T1000 (cell line): ENCODE measurements around the gene IPCEF1.
"Not testable (repeated sequence)": the region's sequence is repeated elsewhere in the genome, so short reads cannot be mapped to it uniquely, and the experiment has no call there.

Experiments used
- DNase-seq: peaks from one replicate; lab custom pipeline; 2025; ENCODE audit warnings: mixed read lengths; lab: John Stamatoyannopoulos, UW

Gene IPCEF1

DNA sequence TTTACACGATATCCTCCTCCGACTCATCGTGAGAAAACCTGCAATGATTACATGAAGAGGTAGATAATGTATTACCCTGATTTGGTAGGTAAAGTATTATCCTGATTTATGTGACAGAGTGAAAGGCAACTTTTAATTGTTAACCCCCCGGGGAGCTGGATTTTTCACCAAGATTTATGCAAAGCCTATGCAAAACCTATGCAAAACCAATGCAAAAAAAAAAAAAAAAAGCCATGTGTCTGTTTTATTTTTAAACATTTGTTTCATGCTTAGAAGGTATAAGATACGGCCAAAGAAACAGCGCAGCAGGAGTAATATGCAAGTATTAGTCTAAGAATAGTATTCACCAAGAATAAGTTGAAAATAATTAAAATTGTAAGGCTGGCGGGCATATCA, 109.9 kb downstream of the IPCEF1 start:
- DNase-seq, result no peak

DNA sequence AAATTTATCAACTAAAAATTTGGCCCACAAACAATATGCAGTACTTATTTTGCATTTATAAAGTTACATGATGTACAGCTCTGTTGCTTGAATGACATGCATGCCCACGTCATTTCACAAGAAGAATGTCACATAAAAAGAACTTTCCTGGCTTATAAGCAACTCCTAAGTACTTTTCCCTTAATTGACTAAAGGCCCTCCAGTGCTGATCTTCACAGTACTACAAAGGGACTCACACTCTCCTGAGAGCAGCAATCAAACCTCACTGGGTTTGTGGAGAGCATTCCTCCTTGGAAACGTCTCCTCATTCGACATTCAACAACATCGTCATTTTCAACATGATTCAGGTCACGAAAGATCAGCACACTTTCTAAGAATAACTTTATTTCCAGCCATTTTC, 111.1 kb downstream of the IPCEF1 start:
- DNase-seq, result no peak

DNA sequence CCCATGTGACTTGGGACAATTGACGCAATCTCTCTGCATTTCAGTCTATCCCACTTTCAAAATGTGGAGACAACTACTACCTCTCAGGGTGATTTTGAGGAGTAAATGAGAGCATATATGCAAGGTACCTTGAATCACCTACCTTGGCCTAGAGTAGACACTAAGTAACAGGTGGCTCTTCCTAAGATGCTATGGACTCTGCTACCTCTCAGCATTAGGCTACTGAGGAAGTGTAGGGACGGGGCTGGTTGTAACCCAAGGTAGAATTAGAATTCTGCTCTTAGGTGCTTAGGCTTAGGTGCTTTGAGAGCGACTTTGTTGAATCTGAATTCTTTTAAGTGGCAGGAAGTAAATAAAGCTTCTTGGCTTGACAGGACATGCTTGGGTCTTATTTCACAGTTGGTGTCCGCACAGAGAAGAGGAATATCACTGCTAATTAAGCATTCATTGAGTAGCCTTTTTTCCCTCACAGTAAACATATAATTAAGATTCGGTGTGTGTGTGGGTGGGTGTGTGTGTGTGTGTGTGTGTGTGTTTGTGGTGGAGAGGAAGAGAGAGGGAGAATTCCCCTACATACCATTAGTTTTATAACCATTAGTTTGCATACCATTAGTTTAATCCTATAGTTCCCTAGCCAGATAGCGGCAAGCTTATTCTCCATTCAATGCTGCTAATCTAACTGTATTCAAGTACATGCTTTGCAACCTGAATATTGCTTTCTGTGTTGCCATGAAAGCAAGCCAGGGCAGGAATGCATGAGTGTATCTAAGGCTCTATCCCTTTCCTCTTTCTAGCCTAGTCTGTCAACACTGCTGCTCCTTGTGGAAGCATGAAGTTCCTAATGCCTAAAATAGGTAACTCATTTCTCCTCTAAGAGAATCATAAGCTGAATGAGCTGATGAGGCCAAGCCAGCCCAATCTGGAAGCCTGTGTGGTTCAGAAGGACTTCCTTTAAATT, 112.5 kb downstream of the IPCEF1 start:
- no peak for DNase-seq

DNA sequence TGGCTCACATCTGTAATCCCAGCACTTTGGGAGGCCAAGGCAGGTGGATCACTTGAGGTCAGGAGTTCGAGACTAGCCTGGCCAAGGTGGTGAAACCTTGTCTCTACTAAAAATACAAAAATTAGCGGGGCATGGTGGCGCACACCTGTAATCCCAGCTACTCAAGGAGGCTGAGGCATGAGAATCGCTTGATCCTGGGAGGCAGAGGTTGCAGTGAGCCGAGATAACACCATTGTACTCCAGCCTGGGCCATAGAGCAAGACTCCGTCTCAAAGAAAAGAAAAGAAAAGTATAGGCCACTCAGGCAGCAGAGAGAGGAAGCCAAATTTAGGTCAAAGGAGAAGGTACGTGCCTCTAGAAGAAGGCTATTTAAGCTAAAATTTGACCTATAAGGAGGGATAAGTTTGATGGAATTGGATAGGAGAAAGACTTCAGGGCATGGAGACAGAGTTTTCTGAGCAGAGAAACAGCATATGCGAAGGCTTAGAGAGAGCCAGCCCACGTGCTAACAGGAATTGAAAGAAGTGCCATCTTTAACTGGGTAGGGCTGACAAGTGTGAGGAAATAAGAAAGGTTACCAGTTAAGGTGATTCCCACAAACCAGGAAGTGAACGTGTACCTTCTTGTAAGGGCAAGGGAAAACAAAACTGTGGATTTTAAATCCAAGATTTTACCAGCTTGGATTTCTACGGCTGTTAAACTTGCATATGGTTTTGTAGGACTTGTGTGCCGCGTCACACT, 113.8 kb downstream of the IPCEF1 start:
- no peak for DNase-seq

DNA sequence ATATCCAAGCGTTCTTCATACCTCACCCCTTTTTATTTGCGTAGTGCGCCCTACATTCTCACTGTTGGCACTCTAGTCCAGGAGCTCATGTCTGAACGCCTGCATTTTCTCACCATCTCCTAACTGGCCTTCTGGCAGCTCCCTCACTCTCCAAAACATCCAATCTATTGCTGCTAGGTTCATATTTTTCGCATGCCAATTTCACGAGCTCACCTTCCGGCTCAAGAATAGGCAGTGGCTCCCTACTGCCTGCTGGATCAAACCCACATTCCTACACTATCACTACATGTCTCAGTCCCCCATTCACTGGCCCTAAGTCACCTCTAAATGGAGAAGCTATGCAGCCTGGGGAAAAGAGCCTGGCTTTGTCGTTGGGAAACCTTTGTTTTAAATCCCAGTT, 115.0 kb downstream of the IPCEF1 start:
- no peak for DNase-seq

DNA sequence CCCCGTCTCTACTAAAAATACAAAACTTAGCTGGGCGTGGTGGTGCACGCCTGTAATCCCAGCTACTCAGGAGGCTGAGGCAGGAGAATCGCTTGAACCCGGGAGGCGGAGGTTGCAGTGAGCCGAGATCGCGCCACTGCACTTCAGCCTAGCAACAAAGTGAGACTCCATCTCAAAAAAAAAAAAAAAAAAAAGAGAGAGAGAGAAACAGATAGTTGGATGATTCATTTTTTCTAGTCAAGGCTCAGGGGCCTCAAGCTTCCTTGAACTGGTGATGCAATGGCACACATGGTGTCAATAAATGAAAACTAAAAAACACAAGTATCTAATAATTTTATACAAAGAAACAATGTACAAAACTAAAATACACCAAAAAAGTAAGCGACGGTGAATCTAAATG, 115.5 kb downstream of the IPCEF1 start:
- DNase-seq, result not testable (repeated sequence)

DNA sequence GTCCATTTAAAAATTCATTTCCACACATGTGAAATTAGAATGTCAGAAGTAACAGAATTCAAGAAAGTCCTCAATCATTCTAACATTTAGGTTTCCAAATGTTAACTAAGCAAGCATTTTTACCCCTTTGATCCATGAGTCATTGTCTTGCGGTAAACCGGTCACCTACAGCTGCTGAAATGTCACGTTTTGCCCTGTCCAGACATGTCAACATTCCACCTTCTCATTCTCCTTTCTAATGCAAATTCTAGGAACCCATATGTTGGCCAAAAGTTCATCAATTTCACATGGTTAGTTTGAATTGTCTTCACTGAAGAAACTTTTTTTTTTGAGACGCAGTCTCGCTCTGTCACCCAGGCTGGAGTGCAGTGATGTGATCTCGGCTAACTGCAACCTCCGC, 117.2 kb downstream of the IPCEF1 start:
- DNase-seq, result no peak

DNA sequence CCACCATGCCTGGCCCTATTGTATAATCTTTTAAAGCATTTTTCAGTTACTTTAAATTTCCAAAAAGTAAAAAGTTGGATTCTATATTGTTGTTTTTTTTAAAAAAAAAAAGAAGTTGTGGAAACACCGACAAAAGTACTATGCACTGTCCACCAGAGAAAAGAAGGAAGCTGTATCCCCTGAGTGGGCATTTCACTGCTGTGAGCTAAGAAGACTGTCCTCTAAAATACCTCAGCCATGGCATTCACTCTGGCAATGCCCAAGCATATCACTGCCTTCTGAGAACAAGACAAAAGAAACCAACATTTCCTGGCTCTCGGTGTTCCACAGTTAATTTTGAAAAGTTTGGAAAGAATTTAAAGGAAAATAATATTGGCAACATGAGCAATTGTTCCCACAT, 117.8 kb downstream of the IPCEF1 start:
- DNase-seq, result no peak

DNA sequence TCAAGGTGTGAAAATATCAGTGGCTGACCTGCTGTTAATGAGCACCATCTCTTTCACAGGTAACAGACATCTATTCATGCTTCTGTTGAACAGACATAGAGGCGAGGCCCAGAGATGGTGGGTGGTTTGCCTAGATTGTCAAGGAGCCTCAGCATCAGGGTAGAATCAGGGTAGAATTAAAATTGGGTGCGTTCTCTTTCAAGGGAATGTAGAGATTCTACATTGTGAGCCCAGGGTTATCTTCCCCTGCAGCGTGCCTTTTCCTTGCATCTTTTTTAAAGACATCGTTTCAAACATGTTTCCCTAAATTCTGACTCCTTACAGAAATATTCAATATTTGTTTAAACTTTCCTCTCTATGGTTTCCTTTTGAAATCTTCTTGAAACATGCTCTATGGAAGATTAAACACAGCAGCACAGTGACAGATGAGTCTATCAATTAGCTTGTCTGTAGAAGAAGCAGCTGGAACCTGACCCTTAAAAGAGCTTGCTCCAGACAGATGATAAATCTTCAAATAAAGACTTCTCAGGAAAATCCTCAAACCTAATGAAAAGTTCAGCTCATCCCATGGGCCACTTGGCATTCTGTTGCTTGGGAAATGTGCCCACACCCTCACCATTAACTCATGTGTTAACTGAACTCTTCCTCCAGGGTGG, 119.8 kb downstream of the IPCEF1 start:
- DNase-seq, result no peak

DNA sequence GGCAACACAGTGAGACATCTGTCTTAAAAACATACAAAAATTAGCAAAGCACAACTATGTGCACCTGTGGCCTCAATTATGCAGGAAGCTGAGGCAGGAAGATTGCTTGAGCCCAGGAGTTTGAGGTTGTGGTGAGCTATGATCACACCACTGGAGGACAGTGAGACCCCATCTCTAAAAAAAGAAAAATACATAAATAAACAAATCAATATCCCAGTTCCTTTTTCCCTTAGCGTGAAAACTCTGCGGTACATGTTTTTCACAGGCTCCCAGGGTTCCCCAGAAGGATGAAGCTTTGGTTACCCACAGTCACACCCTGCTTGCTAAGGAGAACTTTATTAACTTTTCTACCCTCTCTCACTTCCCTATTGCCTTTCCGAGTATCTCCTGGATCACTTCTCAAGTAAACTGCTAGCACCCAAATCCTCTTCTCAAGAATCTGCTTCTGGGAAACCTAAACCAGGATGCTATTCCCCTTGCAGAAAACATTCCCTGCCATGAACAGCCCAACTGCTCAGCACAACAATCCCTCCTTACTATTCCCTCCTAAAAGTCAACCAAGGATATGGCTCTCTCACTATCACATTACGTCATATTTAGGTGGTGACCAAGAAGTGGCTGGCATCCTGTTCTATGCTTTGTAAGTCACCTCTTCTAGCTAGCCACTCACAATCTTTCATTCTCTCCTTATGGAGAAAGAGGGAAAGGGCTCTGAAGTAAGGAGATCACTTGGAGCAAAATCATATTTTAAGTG, 122.4 kb downstream of the IPCEF1 start:
- DNase-seq, result no peak

DNA sequence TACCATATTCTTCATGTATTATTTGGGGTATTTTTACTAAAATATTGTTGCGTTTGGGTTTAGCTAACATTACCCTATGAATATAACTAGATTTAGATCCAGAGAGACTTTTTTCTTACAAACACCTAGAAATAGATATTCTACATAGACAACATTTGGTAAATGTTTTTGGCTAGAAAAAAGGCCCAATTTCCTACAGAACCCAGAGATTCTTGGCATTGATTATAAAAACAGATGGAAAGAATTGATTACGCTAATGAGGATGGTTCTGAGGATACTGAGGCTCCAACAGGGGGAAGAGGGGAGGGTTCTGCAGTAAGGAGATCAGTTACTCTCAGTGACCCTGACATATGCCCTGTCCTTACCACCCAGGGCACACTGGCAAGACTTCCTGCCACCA, 123.2 kb downstream of the IPCEF1 start:
- DNase-seq, result no peak

DNA sequence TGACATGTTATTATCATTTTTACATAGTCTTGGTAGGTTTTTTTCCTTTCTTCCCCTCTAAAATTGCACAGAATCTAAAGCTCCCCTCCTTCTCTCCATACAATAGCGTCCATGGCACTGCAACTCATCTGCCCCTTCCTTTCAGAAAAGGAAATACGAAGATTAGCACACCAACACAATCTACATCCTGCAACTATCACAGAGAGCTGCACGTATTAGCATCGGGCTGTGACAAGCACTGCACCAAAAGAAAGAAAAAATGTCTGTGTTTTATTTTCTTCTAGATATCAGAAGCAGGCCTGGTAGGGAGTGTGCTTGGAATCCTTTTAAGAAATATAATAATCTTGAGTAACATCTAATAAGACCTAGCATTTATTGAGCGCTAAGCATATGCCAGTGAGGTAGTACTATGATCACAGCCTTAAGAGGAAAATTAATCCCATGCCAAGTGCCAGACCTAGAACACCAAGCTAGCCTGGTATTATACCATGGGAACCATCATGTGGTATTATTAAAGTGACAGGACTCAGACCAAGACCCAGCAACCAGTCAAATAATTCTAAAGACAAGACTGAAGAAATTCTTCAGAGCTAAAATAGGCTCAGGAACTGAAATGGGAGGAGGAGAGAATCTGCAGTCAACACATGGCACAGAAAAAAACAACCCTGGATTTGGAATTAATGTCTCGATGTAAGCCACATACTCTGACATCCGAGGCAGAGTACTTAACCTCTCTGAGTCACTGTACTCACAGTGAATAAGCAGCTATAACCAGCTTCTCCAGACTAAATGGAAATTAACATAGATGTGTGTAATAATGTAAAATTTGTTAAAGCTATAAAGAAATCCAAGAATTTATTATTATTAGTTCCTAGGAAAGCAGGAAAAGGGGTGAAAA, 124.3 kb downstream of the IPCEF1 start:
- no peak for DNase-seq

DNA sequence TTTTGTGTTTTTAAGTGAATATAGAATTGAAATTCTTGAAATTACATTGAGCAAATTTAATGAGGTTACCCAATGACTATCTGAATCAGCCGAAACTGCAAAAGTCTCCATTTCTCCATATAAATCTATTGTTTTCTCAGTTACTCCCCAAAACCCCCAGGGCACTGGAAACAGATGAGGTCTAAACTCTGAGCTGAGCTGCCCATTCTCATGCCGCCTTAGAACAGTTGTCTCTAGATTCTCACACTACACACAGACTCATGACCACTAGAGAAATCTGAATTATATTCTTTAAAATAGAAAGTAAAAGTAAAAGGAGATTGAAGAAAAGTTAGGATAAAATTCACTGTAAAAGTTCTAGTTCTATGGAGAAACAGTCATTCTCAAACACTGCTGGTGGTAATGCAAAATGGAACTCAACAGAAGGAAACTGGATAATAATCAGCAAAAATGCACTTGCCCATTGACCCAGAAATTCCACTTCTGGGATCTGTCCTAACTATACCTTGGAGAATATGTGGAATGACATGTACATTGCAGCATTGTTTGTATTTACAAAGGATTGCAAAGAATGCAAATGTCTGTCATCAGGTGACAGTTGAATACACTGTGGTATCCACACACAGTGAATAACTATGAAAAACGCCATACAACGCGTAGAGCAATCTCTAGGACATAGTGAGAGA, 125.5 kb downstream of the IPCEF1 start:
- no peak for DNase-seq

DNA sequence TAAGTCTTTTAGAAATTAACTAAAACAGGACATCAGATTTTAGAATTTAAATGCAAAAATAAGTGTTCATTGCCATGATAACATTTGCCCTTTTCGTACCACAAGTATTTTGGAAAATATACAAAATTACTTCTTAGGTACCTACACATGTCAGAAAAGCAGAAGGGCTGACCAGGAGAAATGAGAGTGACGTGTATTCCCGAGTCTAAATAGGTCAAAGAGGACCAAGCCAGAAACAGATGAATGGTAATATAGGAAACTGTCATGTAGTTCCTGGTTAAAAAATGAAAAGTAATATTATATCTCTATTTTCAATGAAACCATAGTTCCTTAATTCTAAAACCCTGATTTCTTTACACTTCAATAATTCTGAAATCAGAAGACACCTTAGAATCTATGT, 126.2 kb downstream of the IPCEF1 start:
- no peak for DNase-seq

DNA sequence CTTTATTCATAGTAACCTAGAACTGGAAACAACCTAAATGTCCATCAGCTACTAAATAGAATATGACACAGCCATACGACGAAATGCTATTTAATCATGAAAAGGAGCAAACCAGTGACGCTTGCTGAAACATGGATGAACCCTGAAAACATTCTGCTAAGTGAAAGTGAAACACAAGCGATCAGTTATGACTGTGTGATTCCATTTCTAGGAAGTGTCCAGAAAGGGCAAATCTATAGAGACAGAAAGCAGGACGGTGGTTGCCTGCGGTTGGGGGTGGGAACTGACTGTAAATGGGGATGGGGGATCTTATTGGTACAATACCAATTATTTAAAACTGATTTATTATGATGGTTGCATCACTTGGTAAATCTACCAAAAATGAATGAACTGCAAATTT, 126.8 kb downstream of the IPCEF1 start:
- no peak for DNase-seq

DNA sequence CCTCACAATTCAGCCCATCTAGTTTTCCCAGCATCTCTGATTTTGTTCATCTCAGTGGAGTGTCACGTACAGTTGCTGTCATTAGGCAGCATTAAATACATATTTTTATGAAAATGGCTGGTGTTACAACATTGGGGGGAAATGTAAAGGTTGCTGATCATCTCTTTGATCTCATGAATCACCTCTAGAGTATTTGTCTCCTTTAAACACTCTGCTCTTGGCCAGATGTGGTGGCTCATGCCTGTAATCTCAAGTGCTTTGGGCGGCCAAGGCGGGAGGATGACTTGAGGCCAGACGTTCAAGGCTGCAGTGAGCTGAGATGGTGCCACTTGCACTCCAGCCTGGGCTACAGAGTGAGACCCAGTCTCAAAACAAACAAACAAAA, 128.1 kb downstream of the IPCEF1 start:
- no peak for DNase-seq

DNA sequence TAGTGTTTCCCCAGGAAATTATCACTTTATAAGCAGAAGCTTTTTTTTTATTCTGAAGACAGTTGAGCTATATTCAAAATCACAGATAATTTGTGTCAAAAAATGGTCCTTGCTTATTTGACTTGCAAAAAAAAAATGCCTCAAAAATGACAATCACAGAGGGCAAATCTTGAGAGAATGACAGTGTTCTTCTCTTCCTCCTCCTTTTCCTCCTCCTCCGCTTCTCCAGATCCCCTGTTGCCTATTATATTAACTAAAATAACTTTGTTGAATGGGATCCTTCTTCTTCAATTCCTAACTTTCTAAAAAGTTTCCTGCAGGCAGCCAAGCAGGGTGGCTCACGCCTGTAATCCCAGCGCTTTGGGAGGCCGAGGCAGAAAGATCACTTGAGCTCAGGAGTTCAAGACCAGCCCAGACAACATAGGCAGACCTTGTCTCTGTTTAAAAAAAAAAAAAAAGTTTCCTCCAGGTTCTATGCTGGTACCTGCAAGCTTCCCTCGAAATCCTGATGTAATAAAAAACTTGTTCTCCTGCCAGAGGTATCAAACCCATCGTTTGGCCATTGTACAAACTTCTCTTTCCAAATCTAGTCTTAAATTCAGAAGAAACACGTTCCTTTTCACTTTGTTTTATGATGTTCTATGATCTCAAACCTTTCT, 128.6 kb downstream of the IPCEF1 start:
- DNase-seq, result no peak

DNA sequence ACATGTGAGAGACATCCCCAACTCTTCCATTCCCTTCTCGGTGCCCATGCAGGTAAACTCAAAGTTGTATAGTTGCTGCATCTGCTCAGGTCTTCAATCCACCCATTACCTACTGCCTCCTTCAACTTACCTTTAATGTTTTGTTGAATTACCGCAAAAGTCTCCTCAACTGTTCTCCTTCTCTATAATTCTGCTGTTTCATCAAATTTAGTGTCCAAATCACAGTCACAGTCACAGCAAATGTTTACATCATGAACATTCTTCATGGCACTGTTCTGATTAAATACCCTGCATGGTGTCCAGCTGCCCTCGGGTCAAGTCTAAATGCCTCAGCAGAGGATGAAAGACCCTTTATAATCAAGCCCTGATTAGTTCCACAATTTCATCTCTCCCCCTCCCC, 130.1 kb downstream of the IPCEF1 start:
- DNase-seq, result no peak

DNA sequence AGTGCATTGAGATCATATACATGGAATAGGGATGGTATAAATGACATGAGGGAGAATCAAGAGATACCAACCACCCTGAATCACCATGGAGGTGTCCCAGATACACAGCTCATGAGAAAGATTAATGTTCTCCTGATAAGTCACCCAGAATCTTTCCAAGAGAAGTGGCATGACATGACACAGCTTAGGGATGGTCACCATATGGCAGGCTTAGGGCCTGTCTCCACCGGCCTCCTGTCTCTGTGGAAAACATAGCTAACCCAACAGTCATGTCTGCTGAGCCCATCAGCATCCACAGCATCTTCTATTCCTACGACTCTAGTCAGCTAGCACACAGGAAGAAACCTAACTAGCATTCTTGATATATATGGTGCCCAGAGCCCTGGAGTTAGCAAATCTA, 133.3 kb downstream of the IPCEF1 start:
- no peak for DNase-seq

DNA sequence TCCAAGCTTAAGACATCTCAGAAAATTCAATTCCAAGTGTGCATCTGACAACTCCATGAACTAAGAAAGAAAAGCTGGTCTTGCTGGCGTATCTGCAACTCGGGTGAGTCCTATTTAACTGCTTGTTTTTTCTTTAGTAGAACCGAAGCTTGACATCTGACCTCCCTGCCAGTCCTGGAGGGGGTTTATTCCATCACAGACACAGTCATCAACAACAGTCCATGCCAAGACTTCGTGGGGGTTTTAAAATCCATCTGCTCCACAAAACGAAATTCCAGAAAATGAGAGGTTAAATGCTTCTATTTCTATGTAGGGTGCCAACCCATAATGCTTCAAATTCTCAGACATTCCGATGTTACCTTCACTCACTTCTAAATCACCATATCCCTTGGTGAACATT, 133.9 kb downstream of the IPCEF1 start:
- no peak for DNase-seq
